Nephron (organoid): ENCODE measurements around the gene OPRL1.

Source experiments
- H3K27ac Mint-ChIP-seq, 3 experiments: 2 replicates each; pipeline ENCODE4 v1.8.0; 2020; ENCODE audit warnings: mixed read lengths in 3 of 3, mild to moderate bottlenecking in 2 of 3, moderate library complexity in 1 of 3
- H3K27me3 Mint-ChIP-seq: 2 replicates; pipeline ENCODE4 v1.8.0; 2021; ENCODE audit warnings: low read depth, mild to moderate bottlenecking, moderate library complexity, mixed read lengths
- H3K36me3 Mint-ChIP-seq: 2 replicates; pipeline ENCODE4 v1.8.0; 2020; ENCODE audit warnings: low read depth, mixed read lengths
- H3K4me1 Mint-ChIP-seq: 2 replicates; pipeline ENCODE4 v1.8.0; 2020; ENCODE audit warnings: mixed read lengths
- H3K4me3 Mint-ChIP-seq, 3 experiments: 2 replicates each; pipeline ENCODE4 v1.8.0; 2020; ENCODE audit warnings: mild to moderate bottlenecking in 3 of 3, mixed read lengths in 3 of 3, moderate library complexity in 2 of 3
- H3K9me3 Mint-ChIP-seq: 2 replicates; pipeline ENCODE4 v1.8.0; 2020; ENCODE audit warnings: mixed read lengths
- TF ChIP-seq, protein P1 (sequence below), 3 experiments: fragments of 200-600 bp; sonication (generic); IDR thresholded peaks; one replicate each; pipeline ENCODE4 v1.5.0; 2021; ENCODE audit warnings: antibody characterized with exemption in 3 of 3; ENCODE audit not compliant: unreplicated experiment in 3 of 3

OPRL1 gene

DNA sequence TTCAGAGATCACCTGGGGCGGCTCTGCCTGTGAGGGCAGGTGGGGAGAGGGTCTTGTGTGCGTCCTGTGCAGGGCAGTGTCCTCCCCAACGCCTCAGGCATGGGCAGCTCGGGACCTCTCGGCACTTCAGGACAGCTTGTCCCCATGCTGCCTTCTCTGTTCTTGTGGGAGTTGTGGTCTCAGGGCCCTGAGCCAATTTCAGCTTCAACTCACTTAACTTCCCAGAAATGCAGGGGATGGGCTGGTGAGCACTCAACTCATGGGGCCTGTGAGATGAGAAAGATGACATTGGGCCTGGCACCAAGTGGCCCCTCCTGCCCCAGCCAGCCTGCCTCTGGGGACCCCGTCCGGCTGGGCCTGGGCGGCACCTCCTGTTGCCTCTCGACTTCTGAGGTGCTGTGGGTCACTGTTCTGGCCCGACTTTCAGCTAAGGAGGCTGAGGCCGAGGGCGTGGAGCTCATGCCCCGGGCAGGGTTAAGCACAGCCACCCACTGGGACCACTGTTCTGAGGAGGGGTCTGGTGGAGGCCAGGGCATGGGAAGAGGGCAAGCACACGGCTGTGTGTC, 7.3 kb upstream of the OPRL1 start:
- Mint-ChIP-seq H3K4me3 (no peak overlapping the region), H3K36me3 (no peaks in the 10 kb centered on the region), H3K9me3 (no peaks in the 10 kb centered on the region), H3K27ac (no peak overlapping the region), H3K27me3 (no peaks in the 10 kb centered on the region), H3K4me1 (no peaks in the 10 kb centered on the region)
- TF ChIP-seq, protein P1, sequence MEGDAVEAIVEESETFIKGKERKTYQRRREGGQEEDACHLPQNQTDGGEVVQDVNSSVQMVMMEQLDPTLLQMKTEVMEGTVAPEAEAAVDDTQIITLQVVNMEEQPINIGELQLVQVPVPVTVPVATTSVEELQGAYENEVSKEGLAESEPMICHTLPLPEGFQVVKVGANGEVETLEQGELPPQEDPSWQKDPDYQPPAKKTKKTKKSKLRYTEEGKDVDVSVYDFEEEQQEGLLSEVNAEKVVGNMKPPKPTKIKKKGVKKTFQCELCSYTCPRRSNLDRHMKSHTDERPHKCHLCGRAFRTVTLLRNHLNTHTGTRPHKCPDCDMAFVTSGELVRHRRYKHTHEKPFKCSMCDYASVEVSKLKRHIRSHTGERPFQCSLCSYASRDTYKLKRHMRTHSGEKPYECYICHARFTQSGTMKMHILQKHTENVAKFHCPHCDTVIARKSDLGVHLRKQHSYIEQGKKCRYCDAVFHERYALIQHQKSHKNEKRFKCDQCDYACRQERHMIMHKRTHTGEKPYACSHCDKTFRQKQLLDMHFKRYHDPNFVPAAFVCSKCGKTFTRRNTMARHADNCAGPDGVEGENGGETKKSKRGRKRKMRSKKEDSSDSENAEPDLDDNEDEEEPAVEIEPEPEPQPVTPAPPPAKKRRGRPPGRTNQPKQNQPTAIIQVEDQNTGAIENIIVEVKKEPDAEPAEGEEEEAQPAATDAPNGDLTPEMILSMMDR (IDR thresholded peaks at IDR 0.05; ENCODE audit: unreplicated experiment in 3 of 3) = no peak

DNA sequence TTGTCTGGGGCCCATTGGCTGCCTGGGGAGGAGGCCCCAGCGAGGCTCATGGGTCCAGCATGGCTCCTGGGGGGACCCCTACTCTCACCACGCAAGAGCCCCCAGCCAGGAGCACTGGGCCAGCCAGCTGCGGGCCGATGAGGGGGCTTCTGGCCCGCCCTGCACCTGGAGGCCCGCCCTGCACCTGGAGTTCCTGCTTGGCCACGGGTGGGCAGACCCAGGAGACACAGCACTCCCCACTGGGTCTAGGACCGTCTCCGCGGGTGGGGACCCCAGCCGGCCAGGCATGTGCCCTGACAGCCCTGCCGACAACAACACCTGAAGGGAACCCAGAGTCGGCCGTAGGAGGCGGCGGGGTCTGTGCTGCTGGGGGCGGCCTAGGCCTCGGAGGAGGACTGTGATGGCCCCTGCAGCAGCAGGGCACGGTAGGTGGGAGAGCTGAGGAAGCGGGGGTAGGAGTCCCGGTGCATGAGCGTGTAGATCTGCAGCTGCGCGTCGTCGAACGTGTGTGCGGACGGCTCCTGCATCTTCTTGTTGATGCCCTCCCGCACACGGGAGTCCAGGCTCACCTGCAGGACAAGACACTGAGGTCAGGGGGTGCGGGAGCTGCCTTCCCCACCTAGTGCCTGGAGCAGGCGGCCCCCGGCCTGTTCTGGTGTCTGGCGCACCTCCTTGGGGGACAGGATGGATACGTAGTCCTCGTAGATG, 6.3 kb upstream of the OPRL1 start:
- Mint-ChIP-seq H3K27me3 (no peaks in the 10 kb centered on the region), H3K4me1 (no peaks in the 10 kb centered on the region), H3K27ac (no peak overlapping the region), H3K36me3 (no peaks in the 10 kb centered on the region), H3K9me3 (no peaks in the 10 kb centered on the region), H3K4me3 (no peak overlapping the region)
- TF ChIP-seq, protein P1 (IDR thresholded peaks at IDR 0.05; ENCODE audit: unreplicated experiment in 3 of 3) = no peak

DNA sequence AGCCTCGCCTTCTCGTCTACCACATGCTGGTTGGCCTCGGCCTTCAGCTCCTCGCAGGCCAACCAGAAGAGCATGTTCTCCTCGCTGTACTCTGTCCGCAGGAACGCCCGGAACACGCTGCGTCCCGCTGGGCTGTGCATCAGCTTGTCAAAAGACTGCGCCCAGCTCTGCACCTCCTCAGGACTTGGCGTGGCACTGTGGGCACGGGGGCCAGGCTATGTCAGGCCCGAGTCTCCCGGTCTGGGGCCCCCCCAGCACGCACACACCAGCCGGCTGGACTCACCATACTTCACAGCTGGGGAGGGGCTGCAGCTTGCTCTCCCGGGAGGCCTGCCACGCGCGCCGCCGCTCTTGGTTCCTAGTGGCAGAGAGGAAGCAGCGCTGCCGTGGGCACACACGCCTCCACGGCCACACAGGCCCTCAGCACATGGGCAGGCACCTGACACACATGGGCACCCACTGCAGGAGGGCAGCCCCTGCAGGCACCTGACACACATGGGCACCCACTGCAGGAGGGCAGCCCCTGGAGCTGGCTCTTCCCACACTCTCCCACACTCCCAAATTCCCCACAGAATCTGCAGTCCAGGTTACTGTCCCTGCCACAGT, 5.6 kb upstream of the OPRL1 start:
- TF ChIP-seq, protein P1 (IDR thresholded peaks at IDR 0.05; ENCODE audit: unreplicated experiment in 3 of 3) = no peak
- Mint-ChIP-seq H3K27me3 (no peaks in the 10 kb centered on the region), H3K4me1 (no peaks in the 10 kb centered on the region), H3K4me3 (no peak overlapping the region), H3K27ac (no peak overlapping the region), H3K9me3 (no peaks in the 10 kb centered on the region), H3K36me3 (no peaks in the 10 kb centered on the region)

DNA sequence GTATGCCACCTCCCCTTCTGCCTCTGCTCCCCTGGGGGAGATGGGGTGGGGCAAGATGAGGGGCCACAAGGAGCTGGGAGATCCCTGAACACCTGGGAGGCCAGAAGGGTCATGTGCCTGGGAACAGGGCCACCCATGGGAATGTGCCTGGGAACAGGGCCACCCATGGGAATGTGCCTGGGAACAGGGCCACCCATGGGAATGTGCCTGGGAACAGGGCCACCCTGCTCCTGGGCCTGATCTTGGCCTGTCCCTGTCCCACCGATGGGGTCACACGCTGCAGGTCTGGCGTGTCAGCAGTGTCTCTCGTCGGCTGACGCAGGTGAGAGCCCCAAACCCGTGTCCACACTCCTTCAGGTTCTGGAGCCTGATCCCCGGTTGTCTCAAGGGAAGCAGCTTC, 4.9 kb upstream of the OPRL1 start:
- H3K9me3 Mint-ChIP-seq = no peaks in the 10 kb centered on the region
- H3K4me1 Mint-ChIP-seq = no peaks in the 10 kb centered on the region
- H3K27ac Mint-ChIP-seq = no peak overlapping the region
- no peak overlapping the region for H3K4me3 Mint-ChIP-seq
- TF ChIP-seq, protein P1 (IDR thresholded peaks at IDR 0.05; ENCODE audit: unreplicated experiment in 3 of 3) = no peak
- H3K27me3 Mint-ChIP-seq = no peaks in the 10 kb centered on the region
- no peaks in the 10 kb centered on the region for H3K36me3 Mint-ChIP-seq

DNA sequence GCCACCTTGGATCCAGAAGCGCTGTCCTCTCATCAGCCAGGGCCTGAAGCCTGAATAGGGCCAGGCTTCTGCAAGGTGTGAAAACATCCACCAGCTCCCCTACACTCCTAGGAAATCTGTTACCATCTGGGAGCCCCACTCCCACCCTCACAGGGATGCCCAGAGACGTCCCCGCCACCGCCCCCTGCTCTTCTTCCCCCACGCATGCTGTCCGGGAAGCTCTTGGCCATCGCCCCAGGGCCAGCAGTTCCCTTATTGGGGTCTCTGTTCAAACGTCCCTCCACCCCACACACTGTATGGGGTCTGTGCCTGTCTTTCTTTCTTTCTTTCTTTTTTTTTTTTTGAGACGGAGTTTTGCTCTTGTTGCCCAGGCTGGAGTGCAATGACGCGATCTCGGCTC, 4.3 kb upstream of the OPRL1 start:
- no peaks in the 10 kb centered on the region for H3K4me1 Mint-ChIP-seq
- TF ChIP-seq, protein P1 (IDR thresholded peaks at IDR 0.05; ENCODE audit: unreplicated experiment in 3 of 3) = no peak
- no peak overlapping the region for H3K4me3 Mint-ChIP-seq
- H3K36me3 Mint-ChIP-seq = no peaks in the 10 kb centered on the region
- H3K9me3 Mint-ChIP-seq = no peaks in the 10 kb centered on the region
- no peaks in the 10 kb centered on the region for H3K27me3 Mint-ChIP-seq
- no peak overlapping the region for H3K27ac Mint-ChIP-seq
